Measurements from ENCODE around the gene RNF220.

Gene RNF220

GRCh38 chr1:44436401-44437106 is 31.5 kb downstream of the RNF220 start:
- DNase-seq = no peak

DNA sequence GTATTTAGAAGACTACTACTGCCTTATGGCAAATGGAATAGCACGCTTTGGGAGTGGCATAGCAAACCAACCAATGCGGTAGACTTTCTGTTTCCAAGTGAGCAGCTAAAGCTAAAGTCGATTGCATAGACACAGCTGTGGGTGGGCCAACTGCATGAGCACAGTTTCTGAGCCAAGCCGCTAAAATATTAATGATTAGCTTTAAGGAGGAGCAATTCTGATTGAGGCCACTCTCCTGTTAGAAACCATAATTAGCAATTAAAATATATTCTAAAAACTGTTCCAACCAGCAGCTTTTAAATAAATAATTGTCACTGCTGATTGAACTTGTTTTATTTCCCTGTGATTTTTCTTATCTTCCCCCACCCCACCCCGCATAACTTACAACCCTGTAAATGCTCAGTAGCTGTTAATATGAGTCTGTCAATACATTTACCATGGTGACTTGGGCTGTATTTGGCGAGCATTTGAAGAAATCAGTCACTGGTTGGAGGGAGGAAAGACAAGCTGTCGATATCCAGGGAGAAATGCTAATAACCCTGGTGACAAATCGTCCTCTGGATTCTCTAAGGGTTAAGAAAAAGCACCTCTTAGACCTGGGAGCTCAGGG is 32.2 kb downstream of the RNF220 start:
- DNase-seq = no peak

GRCh38 chr1:44442791-44443190 is 37.7 kb downstream of the RNF220 start:
- DNase-seq = no peak

DNA sequence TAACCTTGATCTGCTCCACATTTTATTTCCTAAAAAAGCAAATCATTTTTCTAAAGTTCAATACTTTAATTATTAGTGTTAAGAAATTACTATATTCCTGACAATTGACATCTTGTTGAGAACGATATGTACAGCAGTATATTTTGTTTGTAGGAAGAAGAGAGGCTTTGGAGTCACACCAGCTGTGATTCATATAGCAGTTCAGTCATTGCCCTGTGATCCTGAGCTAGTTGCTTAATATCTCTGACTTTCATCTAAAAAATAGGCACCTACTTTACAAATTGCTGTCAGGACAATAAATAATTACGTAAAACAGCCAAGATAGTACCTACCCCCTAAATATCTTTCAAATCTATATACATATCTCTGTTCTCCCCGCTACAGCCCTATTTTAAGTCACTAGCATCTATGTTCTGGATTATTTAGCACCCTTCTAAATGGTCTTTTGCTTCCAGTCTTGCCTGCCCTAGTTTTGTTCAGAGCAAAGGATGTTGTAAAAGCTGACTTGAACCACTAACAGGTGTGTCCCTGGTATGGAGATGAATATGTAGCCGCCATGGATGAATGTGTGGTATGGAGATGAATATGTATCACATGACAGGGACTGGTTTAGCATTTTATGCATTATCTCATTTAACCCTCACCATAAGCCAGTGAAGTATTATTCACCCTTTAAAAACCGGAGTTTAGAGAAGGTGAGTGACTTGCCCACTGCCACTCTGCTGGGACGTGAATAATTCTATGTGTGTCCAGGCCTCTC is 42.2 kb downstream of the RNF220 start:
- DNase-seq = no peak

- DNase-seq = no peak
Observed at GRCh38 chr1:44453798-44454349, 48.8 kb downstream of the RNF220 start.

- no peak for DNase-seq
Observed at GRCh38 chr1:44454704-44455103, 49.6 kb downstream of the RNF220 start.

- no peak for DNase-seq
Observed at GRCh38 chr1:44460107-44460882, 55.2 kb downstream of the RNF220 start.

DNA sequence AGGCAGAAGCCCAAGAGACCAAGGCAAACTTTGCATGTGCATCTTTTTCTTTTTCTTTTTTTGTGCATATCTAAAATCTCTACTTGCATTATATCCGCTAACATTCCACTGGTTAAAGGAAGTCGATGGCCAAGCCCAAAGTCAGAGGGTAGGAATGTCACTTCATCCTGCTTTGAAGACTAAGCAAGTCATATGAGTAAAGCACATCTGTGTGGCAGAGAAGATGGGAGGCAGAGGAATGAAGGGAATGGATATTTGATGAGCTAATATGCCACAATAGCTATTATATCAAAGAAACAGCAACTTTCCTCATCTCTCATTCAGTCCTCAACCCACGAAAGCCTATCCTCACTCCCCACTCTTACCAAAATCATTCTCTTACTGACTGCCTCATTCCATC is 59.3 kb downstream of the RNF220 start:
- DNase-seq = no peak

- DNase-seq = no peak
Observed at GRCh38 chr1:44467566-44467965, 62.5 kb downstream of the RNF220 start.

- no peak for DNase-seq
Observed at GRCh38 chr1:44471911-44472453, 66.9 kb downstream of the RNF220 start.

GRCh38 chr1:44472620-44473525 is 67.8 kb downstream of the RNF220 start:
- no peak for DNase-seq

- DNase-seq = no peak
Observed at GRCh38 chr1:44476891-44477290, 71.8 kb downstream of the RNF220 start.

DNA sequence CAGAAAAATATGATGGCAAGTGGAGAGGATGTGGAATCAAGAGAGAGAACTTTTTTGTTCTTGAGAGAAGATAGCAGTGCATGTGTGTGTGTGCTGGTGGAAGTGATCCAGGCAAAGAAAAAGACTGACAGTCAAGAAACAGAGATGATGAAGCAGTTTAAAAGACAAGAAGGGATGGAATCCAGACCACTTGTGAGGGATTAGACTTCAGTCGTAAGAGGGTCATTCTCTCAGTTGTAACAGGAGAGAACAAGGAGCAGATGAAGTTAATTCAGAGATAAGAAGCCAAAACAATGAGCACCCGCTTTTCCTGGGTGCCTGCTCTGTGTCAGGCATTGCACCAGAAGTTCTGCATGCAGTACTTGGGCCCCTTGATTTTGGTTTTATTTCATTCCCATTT is 76.6 kb downstream of the RNF220 start:
- no peak for DNase-seq

DNA sequence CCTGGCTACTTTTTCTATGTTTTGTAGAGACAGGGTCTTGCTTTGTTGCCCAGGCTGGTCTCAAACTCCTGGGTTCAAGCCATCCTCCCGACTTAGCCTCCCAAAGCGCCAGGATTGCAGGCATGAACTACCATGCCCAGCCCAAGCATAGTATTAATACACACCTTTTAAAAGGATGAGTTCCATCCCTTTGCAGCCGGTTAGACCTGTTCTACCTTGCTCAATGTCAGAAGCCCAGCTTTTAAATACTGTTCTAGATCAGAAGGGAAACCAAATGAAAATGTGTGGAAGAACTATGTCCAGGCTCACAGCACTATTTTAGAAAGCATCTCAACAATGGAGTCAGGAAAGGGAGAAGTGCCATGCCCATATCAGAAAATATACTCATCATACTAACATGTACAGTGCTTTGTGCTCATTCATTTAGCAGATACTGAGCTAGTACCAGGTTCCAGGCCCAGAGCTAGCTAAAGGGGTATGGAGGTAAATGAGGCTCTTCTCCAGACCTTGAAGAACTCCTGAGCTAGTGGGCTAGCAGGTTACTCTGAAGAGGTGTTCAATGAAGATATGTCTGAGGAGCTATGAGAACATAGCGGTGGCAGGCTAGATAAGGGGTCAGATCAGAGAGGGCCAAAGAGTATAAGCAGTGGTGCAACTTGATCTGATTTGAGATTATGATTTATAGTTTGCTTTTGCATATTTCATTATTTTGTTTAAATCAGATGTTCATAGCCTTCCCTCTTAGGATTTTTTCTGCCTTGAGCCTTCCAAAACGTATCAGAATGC is 78.2 kb downstream of the RNF220 start:
- no peak for DNase-seq

- DNase-seq = no peak
Observed at GRCh38 chr1:44484155-44484688, 79.2 kb downstream of the RNF220 start.

- no peak for DNase-seq
Observed at GRCh38 chr1:44485229-44485933, 80.3 kb downstream of the RNF220 start.

DNA sequence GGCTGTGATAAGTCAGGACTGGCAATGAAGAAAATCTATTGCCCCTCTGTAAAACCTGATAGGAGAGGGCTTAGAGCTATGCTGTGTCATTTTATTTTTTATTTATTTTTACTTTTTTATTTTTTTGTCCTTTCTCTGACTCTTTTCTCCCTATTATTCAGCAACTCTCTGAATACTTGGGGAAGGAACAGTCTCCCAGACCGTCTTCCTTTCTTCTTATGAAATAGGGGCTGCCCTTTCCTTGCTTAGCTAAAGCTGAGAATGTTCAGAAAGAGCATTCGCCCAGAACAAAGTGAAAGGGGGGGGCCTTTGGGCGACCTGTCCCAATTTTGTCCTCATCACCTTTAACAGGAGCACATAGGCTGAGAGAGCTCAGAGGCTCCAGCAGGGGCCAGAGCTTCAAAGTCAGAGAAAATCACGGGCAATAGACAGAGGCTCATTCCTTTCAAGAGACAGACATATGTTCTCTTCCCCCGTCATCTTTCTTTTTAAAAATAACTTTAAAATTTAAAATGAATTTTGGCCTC is 80.9 kb downstream of the RNF220 start:
- DNase-seq = no peak

DNA sequence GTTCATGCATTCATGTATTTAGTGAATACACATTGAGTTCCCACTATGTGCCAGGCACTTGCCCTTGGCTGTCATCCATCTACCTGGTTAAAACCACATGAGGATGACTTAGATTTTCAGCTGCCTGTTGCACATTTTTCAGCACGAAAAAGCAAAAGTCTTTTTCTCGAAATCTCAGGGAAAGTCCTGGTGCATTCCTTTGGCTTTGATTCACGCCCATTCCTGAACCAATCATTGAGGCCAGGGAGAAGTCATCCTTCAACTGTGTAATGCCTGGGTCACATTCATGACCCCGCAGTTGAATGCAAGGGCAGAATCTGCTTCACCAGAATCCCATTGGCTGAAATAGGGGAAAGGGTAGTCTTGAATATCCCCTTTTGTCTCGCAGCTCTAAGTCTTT is 84.4 kb downstream of the RNF220 start:
- no peak for DNase-seq

GRCh38 chr1:44496541-44497171 is 91.6 kb downstream of the RNF220 start:
- no peak for DNase-seq
